HG02981 (cell line): Measurements from ENCODE around the gene ATOH7.
A peak's percentile ranks its signal among the peaks of the same experiment; 100 is the strongest.
"Not testable (repeated sequence)": the region's sequence is repeated elsewhere in the genome, so short reads cannot be mapped to it uniquely, and the experiment has no call there.

Source experiments
- ATAC-seq: cut with Tn5 transposase; IDR thresholded peaks from one replicate; pipeline ENCODE4 v1.9.1; 2021; ENCODE audit warnings: mild to moderate bottlenecking, moderate library complexity; ENCODE audit not compliant: unreplicated experiment

Gene ATOH7

DNA sequence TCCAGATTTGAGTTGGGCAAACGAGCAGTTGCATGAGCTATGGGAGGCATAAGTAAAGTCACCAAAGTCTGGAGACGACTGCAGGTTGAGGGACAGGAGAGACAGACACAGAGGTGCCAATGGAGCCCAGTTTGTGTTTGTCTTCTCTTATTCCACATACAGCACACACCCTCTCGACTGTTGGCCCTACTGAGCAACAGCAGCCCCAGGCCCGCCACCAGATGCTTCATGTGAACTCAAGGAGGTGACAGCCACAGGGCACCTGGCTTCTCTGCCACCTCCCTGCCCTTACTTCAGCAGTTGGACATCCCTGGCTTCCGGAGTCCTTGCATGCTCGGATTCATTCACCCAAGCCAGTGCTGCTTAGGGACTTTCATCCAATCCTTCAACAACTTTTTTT, 6.5 kb upstream of the ATOH7 start:
- ATAC-seq = no peak

DNA sequence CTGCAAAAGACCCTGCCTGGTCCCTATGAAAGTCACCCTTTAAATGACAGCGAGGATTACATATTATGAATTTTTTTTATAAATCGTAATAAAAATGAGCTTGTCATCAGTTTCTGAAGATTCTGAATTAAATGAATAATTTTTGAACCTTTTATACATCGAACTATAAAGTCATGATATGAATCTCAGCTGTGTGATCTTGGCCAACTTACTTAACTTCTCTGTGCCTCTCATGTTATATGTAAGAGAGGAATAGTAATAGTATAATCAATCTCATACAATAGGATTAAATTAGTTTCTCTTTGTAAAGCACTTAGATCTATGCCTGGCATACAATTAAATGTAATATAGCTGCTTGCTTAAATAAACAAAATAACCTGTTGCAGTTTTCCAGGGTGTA, 5.3 kb upstream of the ATOH7 start:
- ATAC-seq = no peak

DNA sequence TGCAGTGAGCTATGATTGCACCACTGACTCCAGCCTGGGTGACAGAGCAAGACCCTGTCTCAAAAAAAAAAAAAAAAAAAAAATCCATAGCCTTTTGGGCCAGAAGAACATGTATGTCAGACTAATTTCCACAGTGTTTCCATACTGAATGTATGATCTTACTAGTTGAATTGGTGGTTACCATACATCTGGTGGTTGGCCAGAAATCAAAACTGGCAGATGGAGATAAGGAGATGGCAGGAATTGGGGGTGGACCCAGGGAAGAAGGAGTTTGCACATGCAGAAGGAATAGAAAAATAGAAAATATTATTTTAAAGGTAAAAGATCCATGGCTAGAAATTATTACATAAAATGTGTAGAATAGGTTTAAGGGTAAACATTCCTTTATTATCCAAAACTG, 3.7 kb upstream of the ATOH7 start:
- no peak for ATAC-seq

DNA sequence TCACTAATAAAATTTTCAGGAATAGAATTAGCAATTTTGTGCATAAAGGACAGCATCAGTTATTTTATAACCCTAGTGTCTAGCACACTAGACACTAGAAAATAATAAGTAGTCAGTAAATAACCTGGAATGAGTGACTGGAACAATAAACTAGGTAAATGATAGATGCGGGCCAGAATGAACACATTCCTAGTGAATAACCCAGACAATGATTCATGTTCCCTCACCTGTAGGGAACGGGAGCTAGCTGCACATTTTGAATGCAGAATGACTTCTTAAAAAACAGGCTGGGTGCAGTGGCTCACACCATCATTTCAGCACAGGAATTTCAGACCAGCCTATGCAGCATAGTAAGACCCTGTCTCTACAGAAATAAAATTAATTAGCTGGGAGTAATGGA, 3.2 kb upstream of the ATOH7 start:
- ATAC-seq = no peak

DNA sequence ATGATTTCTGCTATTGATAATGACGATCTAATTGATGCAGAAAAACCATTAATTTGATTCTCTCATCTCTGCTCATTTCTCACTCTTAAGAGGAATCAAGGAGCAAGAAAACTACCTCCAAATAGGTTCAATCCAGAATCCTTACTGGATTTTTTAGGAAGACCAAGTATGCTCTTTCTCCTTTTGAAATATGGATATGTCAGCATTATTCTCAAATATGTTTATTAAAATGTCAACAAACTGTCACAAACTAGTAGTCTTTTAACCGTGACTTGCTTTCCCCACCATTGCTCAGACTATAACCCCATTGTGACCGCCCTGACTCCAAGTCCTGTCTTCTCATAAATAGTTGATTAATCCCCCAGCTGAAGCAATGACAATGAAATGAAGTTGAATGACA, 1.1 kb upstream of the ATOH7 start:
- no peak for ATAC-seq

DNA sequence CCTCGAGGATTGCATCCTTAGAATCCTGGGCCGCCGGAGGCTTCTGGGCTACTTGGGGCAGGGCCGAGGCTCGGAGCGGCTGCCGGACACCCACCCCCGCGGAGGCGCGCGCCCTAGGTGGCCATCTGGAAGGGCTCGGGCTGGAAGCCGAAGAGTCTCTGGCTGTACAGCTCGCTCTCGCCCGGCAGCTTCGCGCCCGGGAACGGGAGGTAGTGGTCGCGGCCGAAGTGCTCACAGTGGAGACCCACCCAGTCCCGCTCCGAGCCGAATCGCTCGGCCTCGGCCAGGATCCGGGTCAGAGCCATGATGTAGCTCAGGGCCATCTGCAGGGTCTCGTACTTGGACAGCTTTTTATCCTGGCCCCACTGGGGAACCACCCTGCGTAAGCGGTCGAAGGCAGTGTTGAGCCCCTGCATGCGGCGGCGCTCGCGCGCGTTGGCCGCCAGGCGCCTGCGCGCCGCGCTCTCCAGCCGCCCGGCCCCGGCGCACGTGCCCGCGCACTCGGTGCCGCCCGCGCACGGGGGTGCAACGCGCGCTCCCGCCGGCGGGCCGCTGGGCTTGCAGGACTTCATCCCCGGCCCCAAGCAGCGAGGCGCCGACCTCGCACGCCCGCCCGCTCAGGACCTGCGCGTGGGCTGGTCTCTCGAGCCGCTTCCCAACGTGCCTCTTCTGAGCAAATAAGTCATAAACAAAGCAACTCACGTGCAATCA, 652 bp downstream of the ATOH7 start:
- peak; percentile 92 for ATAC-seq

DNA sequence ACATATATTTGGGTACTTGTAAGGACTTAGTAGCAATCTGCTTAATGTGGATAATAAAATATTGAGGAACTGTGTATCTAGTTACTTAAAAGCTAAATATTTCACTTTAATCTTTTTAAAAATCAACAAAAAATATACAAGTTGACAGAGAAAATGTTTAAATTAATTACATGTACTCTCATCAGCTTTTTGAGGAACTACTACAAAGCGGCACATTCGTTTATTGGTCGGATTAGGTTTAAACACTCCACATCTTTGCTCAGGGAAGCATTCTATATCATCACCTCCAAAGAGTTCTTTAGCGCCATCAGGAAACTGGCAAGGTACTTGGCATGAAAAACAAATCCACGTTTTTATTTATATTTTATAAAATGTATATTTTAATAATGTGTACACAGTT, 1.6 kb downstream of the ATOH7 start:
- no peak for ATAC-seq

DNA sequence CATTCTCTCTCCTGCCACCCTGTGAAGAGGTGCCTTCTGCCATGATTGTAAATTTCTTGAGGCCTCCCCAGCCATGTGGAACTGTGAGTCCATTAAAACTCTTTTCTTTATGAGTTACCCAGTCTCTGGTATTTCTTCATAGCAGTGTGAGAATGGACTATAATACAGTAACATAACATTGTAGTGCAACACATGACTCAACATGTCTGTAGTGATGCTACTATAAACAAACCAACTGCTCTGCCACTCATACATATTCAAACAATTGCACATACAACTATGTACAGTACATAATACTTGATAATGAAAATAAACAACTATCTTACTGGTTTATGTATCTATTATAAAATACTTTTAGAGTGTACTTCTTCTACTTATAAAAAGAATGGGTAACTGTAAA, 7.1 kb downstream of the ATOH7 start:
- ATAC-seq = no peak

DNA sequence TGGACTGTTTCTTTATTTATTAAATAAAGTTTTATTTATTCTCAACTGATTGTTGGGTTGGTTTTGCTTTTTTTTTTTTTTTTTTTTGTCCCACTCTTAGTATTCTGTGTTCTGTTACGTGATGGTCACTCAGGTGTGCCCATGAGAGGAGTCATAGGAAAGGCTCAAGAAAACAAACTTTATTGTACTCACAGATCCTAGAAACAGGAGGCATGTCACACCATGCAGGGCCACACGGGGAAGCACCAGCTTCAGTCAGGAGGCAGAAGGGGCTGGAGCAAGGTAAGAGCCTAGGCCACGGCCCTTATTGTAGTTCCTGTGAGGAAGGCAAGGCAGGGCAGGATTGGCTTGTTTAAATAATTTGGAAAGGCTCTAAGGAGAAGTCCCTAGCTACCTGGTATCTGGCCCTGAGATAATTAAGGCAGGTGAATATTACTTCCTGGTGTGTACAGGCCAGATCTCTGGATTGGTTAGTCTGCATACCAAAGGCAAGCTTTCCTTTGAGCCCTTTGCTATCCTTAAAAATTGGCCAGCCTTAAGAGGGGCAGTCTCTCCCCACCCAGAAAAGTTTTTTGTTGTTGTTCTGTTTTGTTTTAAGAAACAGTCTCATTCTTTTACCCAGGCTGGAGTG, 8.3 kb downstream of the ATOH7 start:
- ATAC-seq = no peak

DNA sequence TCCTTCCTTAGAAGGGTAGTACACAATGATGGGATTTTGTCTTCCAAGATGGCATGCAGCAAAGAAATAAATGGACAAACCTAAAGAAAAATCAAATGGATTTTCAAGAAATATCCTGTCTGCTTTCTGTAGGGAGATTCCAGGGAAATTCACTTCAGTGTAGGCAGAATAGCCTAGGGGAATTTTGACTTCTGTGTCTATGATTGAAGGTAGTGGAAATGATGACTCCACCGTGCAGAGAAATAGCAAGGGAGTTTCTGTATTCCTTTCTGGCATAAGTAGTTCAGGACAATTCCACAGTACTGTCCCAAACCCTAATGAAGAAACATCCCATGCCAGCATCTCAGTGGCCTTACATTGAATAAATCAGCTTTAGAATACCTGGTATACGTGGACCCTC, 9.5 kb downstream of the ATOH7 start:
- ATAC-seq = no peak

DNA sequence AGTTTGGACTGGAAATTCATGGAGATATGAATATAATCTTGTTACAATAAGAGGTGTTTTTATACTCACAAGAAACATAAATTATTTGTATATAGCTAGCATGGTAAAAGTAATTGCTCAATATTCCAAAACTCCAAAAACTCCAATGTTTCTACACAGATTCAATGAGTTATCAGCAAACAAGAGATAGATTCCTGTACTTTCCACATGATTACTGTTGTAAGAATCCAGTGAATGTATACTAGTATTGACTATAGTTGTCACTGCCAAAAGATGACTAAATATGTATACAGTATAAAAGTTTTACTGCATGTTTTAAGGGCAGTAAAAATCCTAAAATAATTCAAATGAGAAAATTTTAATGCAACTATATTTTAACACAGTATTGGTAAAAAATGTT, 10.7 kb downstream of the ATOH7 start:
- no peak for ATAC-seq

DNA sequence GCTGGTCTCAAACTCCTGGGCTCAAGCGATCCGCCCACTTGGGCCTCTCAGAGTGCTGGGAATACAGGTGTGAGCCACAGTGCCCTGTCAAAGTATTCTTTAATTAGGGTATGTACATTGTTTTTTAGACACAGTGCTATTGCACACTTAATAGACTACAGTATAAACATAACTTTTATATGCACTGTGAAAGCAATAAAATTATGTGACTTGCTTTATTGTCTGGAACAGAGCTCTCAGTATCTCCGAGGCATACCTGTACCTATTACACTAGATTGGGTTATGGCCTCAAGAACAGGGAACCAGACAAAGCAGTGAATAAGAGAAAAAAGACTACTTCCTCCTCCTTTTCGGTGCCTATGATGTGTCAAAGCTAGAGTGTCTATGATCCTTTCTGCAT, 13.1 kb downstream of the ATOH7 start:
- ATAC-seq = no peak

DNA sequence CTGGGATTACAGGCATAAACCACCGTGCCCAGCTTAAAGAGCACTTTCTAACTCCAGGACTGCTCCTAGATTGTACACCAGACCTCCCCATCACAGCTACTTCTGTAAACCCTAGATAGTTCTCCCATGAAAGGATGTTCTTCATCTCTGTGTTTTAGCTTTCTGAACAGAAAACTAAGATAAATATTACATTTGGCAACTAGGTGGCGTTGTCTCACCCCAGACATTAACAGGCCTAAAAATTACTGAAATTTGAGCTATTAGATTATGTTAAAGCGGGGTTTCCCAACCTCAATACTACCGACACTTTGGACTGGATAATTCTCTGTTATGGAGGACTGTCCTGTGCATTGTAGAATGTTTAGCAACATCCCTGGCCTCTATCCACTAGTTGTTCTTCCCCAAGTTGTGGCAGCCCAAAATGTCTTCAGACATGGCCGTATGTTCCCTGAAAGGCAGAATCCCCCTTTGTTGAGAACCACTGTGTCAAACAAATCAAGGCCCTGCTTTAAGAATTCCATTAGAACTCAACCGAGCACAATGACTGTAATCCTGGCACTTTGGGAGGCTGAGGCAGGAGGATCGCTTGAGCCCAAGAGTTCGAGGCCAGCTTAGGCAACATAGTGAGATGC, 19.1 kb downstream of the ATOH7 start:
- no peak for ATAC-seq

DNA sequence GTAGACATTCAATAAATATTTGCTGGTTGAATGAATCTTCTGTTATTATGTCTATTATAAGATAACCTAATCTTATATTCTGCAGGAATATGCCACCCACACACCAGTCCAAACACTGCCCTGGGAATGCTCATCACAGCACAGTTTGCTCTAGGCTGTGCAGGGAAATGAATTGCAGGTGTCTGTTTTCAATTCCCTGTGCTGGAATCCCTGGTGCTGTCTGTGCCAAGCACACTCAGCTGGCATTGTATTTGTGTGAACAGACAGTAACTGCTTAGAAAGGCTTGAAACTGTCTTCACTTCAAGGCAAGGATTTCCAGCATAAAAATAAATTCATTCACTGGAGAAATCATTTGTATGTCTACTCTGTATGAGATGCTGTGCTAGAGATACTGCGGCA, 20.2 kb downstream of the ATOH7 start:
- ATAC-seq = no peak

DNA sequence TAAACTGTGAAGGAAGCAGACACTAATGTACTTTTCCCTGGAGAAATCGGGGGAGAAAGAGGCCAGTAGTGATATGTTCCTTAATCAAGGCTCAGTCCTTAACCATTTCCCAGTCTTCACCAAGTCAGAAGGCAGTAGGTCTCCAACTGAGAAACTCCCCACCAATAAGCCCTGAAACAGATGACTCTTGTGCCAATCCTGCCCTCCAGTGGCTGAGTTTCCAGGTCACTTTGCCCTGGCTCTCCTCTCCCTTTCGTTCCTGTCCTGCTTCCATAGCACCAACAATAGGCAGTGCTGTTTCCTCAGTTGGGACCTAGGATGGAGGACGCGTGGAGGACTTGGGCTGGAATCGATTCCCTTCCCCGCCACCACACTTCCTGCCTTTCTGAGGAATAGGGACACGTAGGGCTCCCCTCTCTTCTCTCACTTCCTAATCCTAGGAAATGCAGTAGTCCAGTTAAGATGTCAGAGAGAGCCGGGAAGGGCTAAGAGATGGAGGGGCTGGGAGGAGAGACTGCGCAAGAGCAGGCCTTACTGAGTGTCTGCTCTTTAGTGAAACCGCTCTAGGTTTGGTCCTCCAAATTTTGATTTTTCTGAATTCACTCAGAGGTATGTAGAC, 23.4 kb downstream of the ATOH7 start:
- ATAC-seq = peak; percentile 65

DNA sequence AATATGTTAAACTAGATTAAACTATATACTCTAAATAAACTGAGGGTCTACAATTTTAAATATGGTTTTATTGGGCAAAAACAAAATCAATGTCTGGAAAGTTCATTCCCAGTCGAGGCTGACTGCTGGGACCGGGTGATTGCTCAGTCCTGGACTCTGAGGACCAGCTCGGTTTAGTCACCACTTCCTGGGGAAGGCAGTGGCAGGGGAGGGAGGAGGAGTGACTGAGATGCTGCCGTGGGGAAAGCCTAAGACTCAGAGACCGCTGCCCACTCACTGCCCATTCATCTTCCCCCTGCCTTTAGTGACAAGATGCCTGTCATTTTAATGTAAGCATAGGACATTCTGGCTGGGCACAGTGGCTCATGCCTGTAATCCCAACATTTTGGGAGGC, 29.0 kb downstream of the ATOH7 start:
- no peak for ATAC-seq

DNA sequence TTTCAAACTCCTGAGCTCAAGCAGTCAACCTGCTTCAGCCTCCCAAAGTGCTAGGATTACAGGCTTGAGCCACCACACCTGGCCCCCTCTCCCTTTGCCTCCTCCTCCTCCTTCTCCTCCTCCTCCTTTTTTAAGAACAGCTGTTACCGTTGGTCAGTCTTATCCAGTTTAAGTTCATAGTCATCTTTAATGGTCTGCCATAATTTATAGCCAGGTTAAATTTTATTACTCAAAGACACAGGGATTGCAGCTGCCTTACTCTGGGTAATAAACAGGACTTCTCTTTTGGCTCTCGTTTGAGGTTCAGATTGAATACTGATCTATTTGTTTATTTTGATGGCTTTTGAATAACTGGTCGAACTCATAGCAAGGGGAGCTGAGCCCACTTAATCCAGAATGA, 35.2 kb downstream of the ATOH7 start:
- no peak for ATAC-seq

DNA sequence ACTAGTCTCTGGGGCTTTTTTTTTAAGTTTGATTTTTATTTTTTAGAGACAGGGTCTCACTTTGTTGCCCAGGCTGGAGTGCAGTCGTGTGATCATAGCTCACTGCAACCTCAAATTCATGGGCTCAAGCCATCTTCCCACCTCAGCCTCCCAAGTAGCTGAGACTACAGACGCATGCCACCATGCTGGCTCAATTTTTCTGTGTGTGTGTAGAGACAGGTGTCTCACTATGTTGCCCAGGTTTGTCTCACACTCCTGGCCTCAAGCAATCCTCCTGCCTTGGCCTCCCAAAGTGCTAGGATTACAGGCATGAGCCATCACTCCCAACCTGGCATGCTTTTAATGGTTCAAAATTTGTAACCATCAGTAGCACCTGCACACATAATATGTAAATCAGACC, 36.1 kb downstream of the ATOH7 start:
- ATAC-seq = not testable (repeated sequence)

DNA sequence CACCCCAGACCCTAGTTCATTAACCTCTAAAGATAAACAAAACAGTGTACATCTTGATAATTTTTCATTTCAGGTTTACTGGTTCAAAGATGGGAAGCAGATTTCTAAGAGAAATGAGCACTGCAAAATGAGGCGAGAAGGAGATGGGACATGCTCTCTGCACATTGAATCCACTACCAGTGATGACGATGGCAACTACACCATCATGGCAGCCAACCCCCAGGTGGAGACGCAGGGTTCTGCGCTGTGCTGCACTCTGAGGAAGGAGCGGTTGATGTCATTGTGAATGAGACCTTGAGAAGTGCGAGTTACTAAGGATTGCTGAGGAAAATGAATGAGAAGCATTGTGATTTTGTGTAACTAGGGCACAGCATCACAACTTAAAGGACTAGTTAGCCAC, 37.6 kb downstream of the ATOH7 start:
- no peak for ATAC-seq

DNA sequence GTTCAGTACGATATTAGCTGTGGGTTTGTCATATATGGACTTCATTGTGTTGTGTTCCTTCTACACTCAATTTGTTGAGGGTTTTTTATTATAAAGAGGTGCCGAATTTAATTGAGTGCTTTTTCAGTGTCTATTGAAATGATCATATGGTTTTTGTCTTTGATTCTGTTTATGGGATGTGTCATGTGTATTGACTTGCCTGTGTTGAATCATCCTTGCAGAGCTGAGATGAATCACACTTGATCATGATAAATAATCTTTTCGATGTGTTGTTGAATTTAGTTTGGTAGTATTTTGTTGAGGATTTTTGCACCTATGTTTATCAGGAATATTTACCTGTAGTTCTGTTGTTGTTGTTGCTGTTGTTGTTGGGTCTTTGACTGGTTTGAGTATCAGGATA, 39.8 kb downstream of the ATOH7 start:
- no peak for ATAC-seq

DNA sequence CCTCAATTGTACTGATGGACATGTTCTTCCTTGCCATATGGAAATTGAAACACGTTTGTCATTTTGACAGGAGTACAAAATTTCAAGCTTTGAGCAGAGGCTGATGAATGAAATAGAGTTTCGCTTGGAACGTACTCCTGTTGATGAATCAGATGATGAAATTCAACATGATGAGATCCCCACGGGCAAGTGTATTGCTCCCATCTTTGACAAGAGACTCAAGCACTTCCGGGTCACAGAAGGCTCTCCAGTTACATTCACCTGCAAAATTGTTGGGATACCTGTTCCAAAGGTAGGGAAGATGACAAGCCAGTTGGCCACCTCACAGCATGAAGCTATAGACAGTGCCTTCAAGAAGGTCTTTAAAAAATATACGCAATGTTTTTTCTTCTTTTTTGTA, 43.1 kb downstream of the ATOH7 start:
- ATAC-seq = no peak

DNA sequence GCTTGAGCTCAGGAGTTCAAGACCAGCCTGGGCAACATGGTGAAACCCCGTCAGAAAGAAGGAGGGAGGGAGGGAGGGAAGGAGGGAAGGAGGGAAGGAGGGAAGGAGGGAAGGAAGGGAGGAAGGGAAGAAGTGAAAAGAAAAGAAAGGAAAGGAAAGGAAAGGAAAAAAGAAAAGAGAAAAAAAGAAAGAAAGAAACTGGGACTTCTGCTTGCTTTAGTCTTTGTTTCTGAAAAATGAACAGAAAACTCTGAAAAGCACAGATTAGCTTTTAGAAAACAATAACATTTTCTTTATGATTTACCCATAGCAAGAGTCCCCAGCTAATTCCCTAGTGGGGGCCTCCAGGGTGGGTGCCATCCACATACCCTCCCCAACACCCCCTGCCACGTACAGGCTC, 46.8 kb downstream of the ATOH7 start:
- no peak for ATAC-seq
